ENCODE data around the gene NCAM1.

Gene NCAM1

GRCh38 chr11:113174882-113175281, 213.7 kb downstream of the NCAM1 start:
- no peak for DNase-seq

- no peak for DNase-seq
These were observed 215.6 kb downstream of the NCAM1 start for GRCh38 chr11:113176599-113177360.

GRCh38 chr11:113177671-113178070, 216.5 kb downstream of the NCAM1 start:
- DNase-seq, result no peak

GRCh38 chr11:113178381-113179070, 217.3 kb downstream of the NCAM1 start:
- no peak for DNase-seq

GRCh38 chr11:113179181-113179704, 218.0 kb downstream of the NCAM1 start:
- DNase-seq, result no peak

- no peak for DNase-seq
These were observed 219.9 kb downstream of the NCAM1 start for GRCh38 chr11:113181094-113181493.

- DNase-seq, result no peak
These were observed 221.1 kb downstream of the NCAM1 start for GRCh38 chr11:113182288-113182687.

- DNase-seq, result no peak
These were observed 223.3 kb downstream of the NCAM1 start for GRCh38 chr11:113184498-113184897.

GRCh38 chr11:113188371-113188834, 227.2 kb downstream of the NCAM1 start:
- no peak for DNase-seq

GRCh38 chr11:113189909-113190667, 228.9 kb downstream of the NCAM1 start:
- no peak for DNase-seq

- DNase-seq, result no peak
These were observed 231.1 kb downstream of the NCAM1 start for GRCh38 chr11:113192121-113192925.

- DNase-seq, result no peak
These were observed 231.8 kb downstream of the NCAM1 start for GRCh38 chr11:113193016-113193415.

- no peak for DNase-seq
These were observed 232.7 kb downstream of the NCAM1 start for GRCh38 chr11:113193946-113194345.

- no peak for DNase-seq
These were observed 234.5 kb downstream of the NCAM1 start for GRCh38 chr11:113195728-113196127.

- no peak for DNase-seq
These were observed 236.2 kb downstream of the NCAM1 start for GRCh38 chr11:113197446-113197845.

- DNase-seq, result no peak
These were observed 237.9 kb downstream of the NCAM1 start for GRCh38 chr11:113198972-113199661.

- DNase-seq, result no peak
These were observed 238.6 kb downstream of the NCAM1 start for GRCh38 chr11:113199866-113200265.

GRCh38 chr11:113201054-113201818, 240.0 kb downstream of the NCAM1 start:
- no peak for DNase-seq

- no peak for DNase-seq
These were observed 241.2 kb downstream of the NCAM1 start for GRCh38 chr11:113202431-113202830.

GRCh38 chr11:113203141-113203753, 242.0 kb downstream of the NCAM1 start:
- DNase-seq, result no peak

- no peak for DNase-seq
These were observed 243.1 kb downstream of the NCAM1 start for GRCh38 chr11:113204280-113204679.
